Gastroesophageal sphincter (tissue), 2 donors: ENCODE measurements around the gene ATP13A2.

Source experiments
- EP300 ChIP-seq: sonication (generic); formaldehyde crosslinking; IDR thresholded peaks from one replicate; pipeline ENCODE4 v1.6.1; 2017; ENCODE audit warnings: antibody characterized with exemption, mild to moderate bottlenecking
- POLR2A ChIP-seq, 2 donors: fragments of 450-650 bp; IDR thresholded peaks; one replicate each; pipeline ENCODE4 v1.6.1; 2017; ENCODE audit warnings: antibody characterized with exemption in 2 of 2, mild to moderate bottlenecking in 2 of 2, moderate library complexity in 1 of 2

GRCh38 chr1:16980473-16981268, 31.1 kb downstream of the ATP13A2 start, which contains the start of gene MFAP2:
- no peak for TF ChIP-seq POLR2A (IDR thresholded peaks at IDR 0.05)
- TF ChIP-seq EP300, result no peak
